BLaER1 treated with 17β-estradiol and CSF1 and Interleukin-3, amounts not matched to agents 10 nM and 100 nM (cell line): Measurements from ENCODE around the gene PI4KB.

Experiments
- H3K27ac ChIP-seq, 11 experiments: shearing (Covaris generic); formaldehyde crosslinking; 2 replicates each; pipeline ENCODE4 v1.8.1; 2022
- H3K27me3 ChIP-seq, 11 experiments: shearing (Covaris generic); formaldehyde crosslinking; 2 replicates each; pipeline ENCODE4 v1.8.1; 2022
- H3K36me3 ChIP-seq, 11 experiments: shearing (Covaris generic); formaldehyde crosslinking; 2 replicates each; pipeline ENCODE4 v1.8.1; 2022
- H3K4me1 ChIP-seq, 10 experiments: shearing (Covaris generic); formaldehyde crosslinking; 2 replicates each; pipeline ENCODE4 v1.8.1; 2022
- H3K4me2 ChIP-seq, 11 experiments: shearing (Covaris generic); formaldehyde crosslinking; 2 replicates each; pipeline ENCODE4 v1.8.1; 2022
- H3K4me3 ChIP-seq, 10 experiments: shearing (Covaris generic); formaldehyde crosslinking; 2 replicates each; pipeline ENCODE4 v1.8.1; 2022
- H3K9ac ChIP-seq, 11 experiments: shearing (Covaris generic); formaldehyde crosslinking; 2 replicates each; pipeline ENCODE4 v1.8.1; 2022
- H3K9me3 ChIP-seq, 11 experiments: shearing (Covaris generic); formaldehyde crosslinking; replicated peaks in 1 of 11; 2 replicates each; pipeline ENCODE4 v1.8.1; 2022
- H4K20me1 ChIP-seq, 11 experiments: shearing (Covaris generic); formaldehyde crosslinking; 2 replicates each; pipeline ENCODE4 v1.8.1; 2022
- Cebpa-rat ChIP-seq, 11 experiments: shearing (Covaris generic); IDR thresholded peaks; 2 replicates each; pipeline ENCODE4 v1.8.1; 2022

Gene PI4KB

DNA sequence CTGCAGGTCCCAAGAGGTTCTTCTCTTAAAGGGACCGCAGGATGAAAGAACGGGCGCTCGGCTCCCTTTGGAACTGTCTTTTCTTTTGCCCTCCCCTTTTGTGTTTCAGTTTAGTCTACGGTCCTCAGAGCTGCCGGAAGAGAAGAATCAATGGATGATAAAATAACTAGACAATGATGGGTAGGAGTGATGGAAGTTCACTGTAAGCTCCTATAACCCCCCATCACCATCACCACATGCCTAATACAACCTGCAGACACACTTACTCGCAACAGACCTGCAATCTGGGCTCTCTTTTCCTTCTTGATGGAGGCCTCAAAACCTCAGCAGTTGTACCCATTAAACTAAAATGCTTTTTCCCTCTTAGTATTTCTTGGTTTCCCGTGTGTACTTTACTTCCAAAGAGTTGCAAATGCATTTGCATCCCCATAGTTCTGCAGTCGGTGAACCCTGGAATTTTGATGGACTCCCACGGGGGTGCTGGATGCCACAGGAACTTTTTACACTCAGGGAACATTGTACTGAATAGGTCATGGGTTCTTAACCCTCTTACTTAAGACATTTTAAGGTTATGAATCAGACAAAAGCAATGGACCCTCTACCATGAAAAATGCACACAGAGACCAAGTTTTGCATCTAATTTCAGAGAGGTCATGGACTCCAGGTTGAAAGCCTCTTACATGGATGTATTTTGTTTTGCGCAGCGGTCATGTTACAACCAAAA, 20.5 kb upstream of the PI4KB start:
- Histone ChIP-seq H3K9me3 (peaks cover 24 to 41% (median 39%) of the 10 kb centered on the region in 11 experiments), H3K4me2 (peak overlapping the region; percentile 72 to 97 (median 77)), H3K4me3 (peak overlapping the region; percentile 50 to 71 (median 66)), H3K27me3 (no peaks in the 10 kb centered on the region), H3K9ac (peak overlapping the region; percentile 44 to 96 (median 89); a peak in 21 of 22 replicates), H3K36me3 (peaks cover 22 to 41% (median 30%) of the 10 kb centered on the region in 11 experiments), H3K4me1 (peaks cover 43 to 49% (median 47%) of the 10 kb centered on the region in 10 experiments), H3K27ac (peak overlapping the region; percentile 89 to 99 (median 95); a peak in 21 of 22 replicates), H4K20me1 (no peaks in the 10 kb centered on the region; a peak in 2 of 22 replicates)
- TF ChIP-seq Cebpa-rat (IDR thresholded peaks at IDR 0.05) = no peak

- peak within 1 kb of the TSS; percentile 82 to 99 (median 97) for H3K4me2 ChIP-seq
- H3K36me3 ChIP-seq = peaks cover 28 to 45% (median 36%) of the 10 kb centered on the region in 11 experiments
- H3K4me3 ChIP-seq = peak within 1 kb of the TSS; percentile 65 to 79 (median 68)
- H3K4me1 ChIP-seq = peaks cover 51 to 56% (median 54%) of the 10 kb centered on the region in 10 experiments
- no peaks in the 10 kb centered on the region for H3K27me3 ChIP-seq
- H3K9ac ChIP-seq = peak within 1 kb of the TSS; percentile 82 to 96 (median 89)
- TF ChIP-seq Cebpa-rat (IDR thresholded peaks at IDR 0.05) = no peak
- H3K27ac ChIP-seq = peak within 1 kb of the TSS; percentile 89 to 99 (median 95)
- no peaks in the 10 kb centered on the region; a peak in 3 of 22 replicates for H4K20me1 ChIP-seq
- H3K9me3 ChIP-seq = peaks cover 17 to 34% (median 31%) of the 10 kb centered on the region in 11 experiments
Observed at GRCh38 chr1:151346769-151347522, 19.7 kb upstream of the PI4KB start, which contains the start of gene RFX5. Gene RFX5, minus strand, starts transcription at chr1:151347252. Its CDS starts 932 bp downstream, at chr1:151346320.

DNA sequence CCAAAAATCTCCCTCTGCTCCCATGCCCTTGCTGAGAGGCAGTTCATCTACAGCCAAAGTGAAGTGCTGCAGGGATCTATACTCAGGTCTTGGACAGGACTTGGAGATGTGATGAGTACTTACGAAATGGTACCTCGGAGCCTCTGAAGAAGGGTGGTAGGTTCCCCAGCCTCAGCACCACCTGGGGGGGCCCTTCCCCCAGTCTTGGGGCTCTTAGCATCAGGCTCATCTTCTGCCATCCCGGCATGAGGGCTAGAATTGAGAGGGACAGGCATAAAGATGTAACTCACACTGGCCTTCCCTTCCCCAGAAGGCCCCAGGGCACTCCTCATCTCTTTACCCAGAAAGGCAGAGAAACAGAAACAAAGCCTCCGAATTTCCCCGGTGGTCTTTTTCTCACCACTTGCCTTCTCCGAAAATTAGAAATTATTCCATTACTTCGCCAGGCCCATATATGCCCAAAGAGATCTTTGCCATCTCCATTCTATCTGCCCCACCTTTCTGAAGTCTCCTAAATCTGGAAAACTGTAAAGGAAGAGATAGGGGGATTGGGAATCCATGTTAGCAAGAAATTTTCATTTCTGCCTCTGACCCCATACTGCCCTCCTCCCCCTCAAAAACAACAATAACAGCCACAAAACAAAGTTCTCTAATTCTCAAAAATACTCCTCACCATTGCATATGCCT, 19.0 kb upstream of the PI4KB start:
- H3K4me1 ChIP-seq = peaks cover 58 to 64% (median 61%) of the 10 kb centered on the region in 10 experiments
- H3K9me3 ChIP-seq = peaks cover 10 to 27% (median 24%) of the 10 kb centered on the region in 11 experiments
- H3K4me3 ChIP-seq = peak overlapping the region; percentile 65 to 79 (median 68)
- peak overlapping the region; percentile 82 to 99 (median 97) for H3K4me2 ChIP-seq
- TF ChIP-seq Cebpa-rat (IDR thresholded peaks at IDR 0.05) = no peak
- H3K27me3 ChIP-seq = no peaks in the 10 kb centered on the region
- peak overlapping the region; percentile 82 to 96 (median 89) for H3K9ac ChIP-seq
- H3K27ac ChIP-seq = peak overlapping the region; percentile 89 to 99 (median 95)
- no peaks in the 10 kb centered on the region; a peak in 4 of 22 replicates for H4K20me1 ChIP-seq
- H3K36me3 ChIP-seq = peaks cover 28 to 44% (median 39%) of the 10 kb centered on the region in 11 experiments

- Histone ChIP-seq H4K20me1 (no peaks in the 10 kb centered on the region; a peak in 4 of 22 replicates), H3K27me3 (no peaks in the 10 kb centered on the region), H3K4me3 (peak overlapping the region in 6 of 10 experiments; percentile 17 to 79 (median 69); a peak in 11 of 20 replicates), H3K27ac (peak overlapping the region in 8 of 11 experiments; percentile 0 to 72 (median 50); a peak in 12 of 22 replicates), H3K36me3 (peaks cover 28 to 53% (median 36%) of the 10 kb centered on the region in 11 experiments), H3K9me3 (peaks cover 0 to 7% (median 5%) of the 10 kb centered on the region in 11 experiments; a peak in 12 of 22 replicates), H3K4me1 (peaks cover 64 to 78% (median 72%) of the 10 kb centered on the region in 10 experiments), H3K9ac (peak overlapping the region in 7 of 11 experiments; percentile 5 to 60 (median 17); a peak in 8 of 22 replicates), H3K4me2 (peak overlapping the region; percentile 72 to 99 (median 97))
- no peak for TF ChIP-seq Cebpa-rat (IDR thresholded peaks at IDR 0.05)
Observed at GRCh38 chr1:151344291-151344690, 17.1 kb upstream of the PI4KB start.

GRCh38 chr1:151343587-151343986, 16.4 kb upstream of the PI4KB start:
- Histone ChIP-seq H3K9me3 (peaks cover 0 to under 1% (median 0%) of the 10 kb centered on the region in 11 experiments; a peak in 1 of 22 replicates), H3K4me1 (peaks cover 64 to 76% (median 71%) of the 10 kb centered on the region in 10 experiments), H3K27ac (peak overlapping the region in 9 of 11 experiments; percentile 0 to 72 (median 53); a peak in 13 of 22 replicates), H4K20me1 (no peaks in the 10 kb centered on the region; a peak in 4 of 22 replicates), H3K27me3 (no peaks in the 10 kb centered on the region), H3K9ac (peak overlapping the region in 6 of 11 experiments; percentile 6 to 60 (median 32); a peak in 5 of 22 replicates), H3K36me3 (peaks cover 28 to 53% (median 36%) of the 10 kb centered on the region in 11 experiments), H3K4me3 (peak overlapping the region in 2 of 10 experiments; percentile 66 to 68; a peak in 2 of 20 replicates), H3K4me2 (peak overlapping the region in 9 of 11 experiments; percentile 82 to 99 (median 97); a peak in 18 of 22 replicates)
- no peak for TF ChIP-seq Cebpa-rat (IDR thresholded peaks at IDR 0.05)

GRCh38 chr1:151342569-151342968, 15.4 kb upstream of the PI4KB start:
- no peak overlapping the region for H3K4me3 ChIP-seq
- H3K27ac ChIP-seq = peak overlapping the region in 10 of 11 experiments; percentile 1 to 72 (median 44); a peak in 12 of 22 replicates
- H3K9me3 ChIP-seq = no peaks in the 10 kb centered on the region
- H4K20me1 ChIP-seq = no peaks in the 10 kb centered on the region; a peak in 4 of 22 replicates
- H3K27me3 ChIP-seq = no peaks in the 10 kb centered on the region
- peaks cover 58 to 66% (median 61%) of the 10 kb centered on the region in 10 experiments for H3K4me1 ChIP-seq
- TF ChIP-seq Cebpa-rat (IDR thresholded peaks at IDR 0.05) = no peak
- H3K9ac ChIP-seq = peak overlapping the region in 8 of 11 experiments; percentile 7 to 60 (median 34); a peak in 6 of 22 replicates
- H3K4me2 ChIP-seq = peak overlapping the region in 9 of 11 experiments; percentile 24 to 98 (median 92); a peak in 11 of 22 replicates
- H3K36me3 ChIP-seq = peaks cover 28 to 53% (median 36%) of the 10 kb centered on the region in 11 experiments

GRCh38 chr1:151342021-151342420, 14.8 kb upstream of the PI4KB start:
- no peak for TF ChIP-seq Cebpa-rat (IDR thresholded peaks at IDR 0.05)
- Histone ChIP-seq H3K9me3 (no peaks in the 10 kb centered on the region), H3K36me3 (peaks cover 28 to 53% (median 36%) of the 10 kb centered on the region in 11 experiments), H3K4me3 (no peak overlapping the region), H3K4me1 (peaks cover 57 to 65% (median 60%) of the 10 kb centered on the region in 10 experiments), H3K9ac (peak overlapping the region in 9 of 11 experiments; percentile 7 to 60 (median 31); a peak in 8 of 22 replicates), H3K4me2 (peak overlapping the region in 10 of 11 experiments; percentile 24 to 98 (median 64); a peak in 14 of 22 replicates), H3K27ac (peak overlapping the region in 10 of 11 experiments; percentile 1 to 72 (median 44); a peak in 15 of 22 replicates), H4K20me1 (no peaks in the 10 kb centered on the region; a peak in 4 of 22 replicates), H3K27me3 (no peaks in the 10 kb centered on the region)
